Measurements from ENCODE around the gene TEX51. TPM values are rescaled to one million over a fixed set of nuclear protein-coding genes. Genes with fewer than 3 reads are reported as not detected.

Gene TEX51
- total and polyA plus RNA-seq, 2 donors from 2014 or later = 2.1 TPM; not detected in 1

- Histone ChIP-seq H3K27me3 (ENCODE audit: control insufficient read depth, insufficient read depth, low read length) (no peaks in the 10 kb centered on the region), H3K4me1 (ENCODE audit: control insufficient read depth in 2 of 3, insufficient read depth in 2 of 3, low read depth in 1 of 3, low read length in 3 of 3) (no peaks in the 10 kb centered on the region), H3K27ac (ENCODE audit: low read depth in 2 of 2, low read length in 2 of 2) (no peak overlapping the region), H3K9me3 (ENCODE audit: control insufficient read depth in 2 of 3, insufficient read depth in 1 of 3, low read length in 3 of 3) (peaks cover 0 to 10% (median 3%) of the 10 kb centered on the region in 3 donors), H3K4me3 (ENCODE audit: low read length in 3 of 3) (no peak overlapping the region), H3K36me3 (ENCODE audit: control insufficient read depth in 2 of 3, insufficient read depth in 3 of 3, low read length in 3 of 3) (no peaks in the 10 kb centered on the region), H3K9ac (ENCODE audit: low read length in 3 of 3) (no peak overlapping the region)
- no peak for TF ChIP-seq CTCF (IDR thresholded peaks at IDR 0.05; ENCODE audit: borderline replicate concordance, extremely low read depth, insufficient read depth)
- FAIRE-seq (no peak), DNase-seq (peak in 1 of 5 donors; percentile 9)
- intact Hi-C loops (cut with DNase I) = no loop called here
Observed at GRCh38 chr2:126877041-126877440, 21.6 kb upstream of the TEX51 start.

DNA sequence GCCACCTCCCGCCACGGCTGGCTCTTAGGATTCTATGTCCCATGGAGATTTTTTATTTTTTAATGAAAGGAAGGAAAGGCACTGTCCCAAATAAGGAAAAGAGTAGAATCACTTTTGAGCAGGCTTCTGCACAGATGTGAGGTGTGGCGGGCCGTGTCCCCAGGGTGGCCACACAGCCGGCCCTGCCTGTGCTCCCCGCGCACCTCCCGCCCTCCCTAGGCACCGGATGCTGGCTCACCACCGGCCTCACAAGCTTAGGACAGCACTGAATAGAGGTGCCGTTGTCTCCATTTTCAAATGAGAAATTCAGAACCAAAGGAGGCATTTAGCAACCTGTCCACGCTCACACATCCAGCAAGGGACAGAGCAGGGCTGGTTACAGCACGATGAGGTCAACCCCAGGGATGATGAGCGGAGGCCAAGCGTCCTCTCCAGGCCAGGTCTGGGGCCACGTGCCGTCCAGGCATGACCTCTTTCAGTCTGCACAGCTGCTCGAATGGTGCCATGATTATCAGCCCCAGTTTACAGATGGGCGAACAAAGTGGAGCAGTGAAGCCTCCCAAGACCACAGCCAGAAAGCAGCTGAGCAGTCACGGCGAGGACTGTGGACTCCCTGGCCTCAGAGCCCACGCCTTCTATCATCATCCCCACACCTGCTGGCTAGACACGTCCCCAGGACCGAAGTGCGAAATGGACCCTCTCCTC lies 20.7 kb upstream of the TEX51 start:
- no peak overlapping the region for H3K4me3 ChIP-seq (ENCODE audit: low read length in 3 of 3)
- no peak for TF ChIP-seq CTCF (IDR thresholded peaks at IDR 0.05; ENCODE audit: borderline replicate concordance, extremely low read depth, insufficient read depth)
- H3K9ac ChIP-seq (ENCODE audit: low read length in 3 of 3) = no peak overlapping the region
- DNase-seq = peak in 1 of 5 donors; percentile 7
- intact Hi-C loops (cut with DNase I) = no loop called here
- no peaks in the 10 kb centered on the region for H3K4me1 ChIP-seq (ENCODE audit: control insufficient read depth in 2 of 3, insufficient read depth in 2 of 3, low read depth in 1 of 3, low read length in 3 of 3)
- no peak for FAIRE-seq
- no peaks in the 10 kb centered on the region for H3K27me3 ChIP-seq (ENCODE audit: control insufficient read depth, insufficient read depth, low read length)
- H3K36me3 ChIP-seq (ENCODE audit: control insufficient read depth in 2 of 3, insufficient read depth in 3 of 3, low read length in 3 of 3) = no peaks in the 10 kb centered on the region
- peaks cover 0 to 10% (median 3%) of the 10 kb centered on the region in 3 donors for H3K9me3 ChIP-seq (ENCODE audit: control insufficient read depth in 2 of 3, insufficient read depth in 1 of 3, low read length in 3 of 3)
- no peak overlapping the region for H3K27ac ChIP-seq (ENCODE audit: low read depth in 2 of 2, low read length in 2 of 2)

DNA sequence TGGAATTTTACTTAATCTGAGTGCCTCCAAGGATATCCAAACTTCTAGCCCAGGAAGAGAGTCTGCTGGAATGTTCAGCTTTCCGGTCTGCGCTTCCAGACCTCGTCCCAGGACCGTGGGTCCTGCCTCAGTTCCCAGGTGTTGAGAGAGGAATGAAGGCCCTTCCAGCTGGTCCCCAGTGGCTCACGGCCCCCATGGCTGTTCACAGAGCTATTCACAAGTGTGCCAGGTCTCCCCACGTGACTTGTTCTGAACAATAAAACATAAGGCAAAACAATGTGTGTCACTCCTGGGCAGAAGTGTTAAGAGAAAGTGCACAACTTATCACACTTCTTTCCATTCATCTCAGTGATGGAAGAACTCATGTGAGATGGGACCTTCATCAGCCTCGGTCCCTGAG lies 20.1 kb upstream of the TEX51 start:
- no peak for TF ChIP-seq CTCF (IDR thresholded peaks at IDR 0.05; ENCODE audit: borderline replicate concordance, extremely low read depth, insufficient read depth)
- intact Hi-C loops (cut with DNase I) = no loop called here
- Histone ChIP-seq H3K4me3 (ENCODE audit: low read length in 3 of 3) (no peak overlapping the region), H3K27ac (ENCODE audit: low read depth in 2 of 2, low read length in 2 of 2) (no peak overlapping the region), H3K27me3 (ENCODE audit: control insufficient read depth, insufficient read depth, low read length) (no peaks in the 10 kb centered on the region), H3K4me1 (ENCODE audit: control insufficient read depth in 2 of 3, insufficient read depth in 2 of 3, low read depth in 1 of 3, low read length in 3 of 3) (no peaks in the 10 kb centered on the region), H3K9ac (ENCODE audit: low read length in 3 of 3) (no peak overlapping the region), H3K9me3 (ENCODE audit: control insufficient read depth in 2 of 3, insufficient read depth in 1 of 3, low read length in 3 of 3) (peaks cover 0 to 10% (median 3%) of the 10 kb centered on the region in 3 donors), H3K36me3 (ENCODE audit: control insufficient read depth in 2 of 3, insufficient read depth in 3 of 3, low read length in 3 of 3) (no peaks in the 10 kb centered on the region)
- FAIRE-seq (no peak), DNase-seq (peak in 2 of 5 donors; percentile 8 to 15)

Data from kidney (tissue), 14 donors.